ENCODE data around the gene COL5A1.

Gene COL5A1

GRCh38 chr9:134879664-134880483 is 238.3 kb downstream of the COL5A1 start:
- DNase-seq: no peak
- ATAC-seq (ENCODE audit: insufficient read depth, low read depth): no peak
- no peak overlapping the region for H2AFZ ChIP-seq (ENCODE audit: low read depth, low read length)

GRCh38 chr9:134880484-134881312 is 239.1 kb downstream of the COL5A1 start, which contains the start of gene FCN2:
FCN2 (plus strand) TSS chr9:134880810; CDS start chr9:134880822, 12 bp downstream.
- Histone ChIP-seq H3K79me2 (ENCODE audit: insufficient read depth, low read length) (no peaks in the 10 kb centered on the region), H4K20me1 (ENCODE audit: insufficient read depth, low read length) (no peaks in the 10 kb centered on the region), H3K4me1 (ENCODE audit: insufficient read depth, low read length) (no peaks in the 10 kb centered on the region), H3K4me2 (ENCODE audit: insufficient read depth, low read length) (no peak within 1 kb of the TSS), H3K9me3 (ENCODE audit: insufficient read depth, low read length, severe bottlenecking) (no peaks in the 10 kb centered on the region), H2AFZ (ENCODE audit: low read depth, low read length) (no peak within 1 kb of the TSS), H3K4me3 (ENCODE audit: low read depth in 1 of 2, low read length in 2 of 2) (no peak within 1 kb of the TSS), H3K36me3 (ENCODE audit: insufficient read depth, low read length) (no peaks in the 10 kb centered on the region), H3K27me3 (ENCODE audit: insufficient read depth, low read length, poor library complexity) (no peaks in the 10 kb centered on the region), H3K9ac (ENCODE audit: low read depth, low read length) (no peak within 1 kb of the TSS), H3K27ac (ENCODE audit: low read length) (no peak within 1 kb of the TSS)
- no peak for ATAC-seq (ENCODE audit: insufficient read depth, low read depth)
- no peak for DNase-seq
- TF ChIP-seq CTCF (IDR thresholded peaks at IDR 0.05; ENCODE audit: borderline replicate concordance, extremely low read depth, low read length, poor library complexity, severe bottlenecking) (no peak), EZH2 (IDR thresholded peaks at IDR 0.05; ENCODE audit: borderline replicate concordance, low read depth, low read length, severe bottlenecking) (no peak)

More at GRCh38 chr9:134879664-134880483, 238.3 kb downstream of the COL5A1 start:
- H3K36me3 ChIP-seq (ENCODE audit: insufficient read depth, low read length): no peaks in the 10 kb centered on the region
- H3K4me1 ChIP-seq (ENCODE audit: insufficient read depth, low read length): no peaks in the 10 kb centered on the region
- no peaks in the 10 kb centered on the region for H3K79me2 ChIP-seq (ENCODE audit: insufficient read depth, low read length)
- no peak overlapping the region for H3K27ac ChIP-seq (ENCODE audit: low read length)
- no peak overlapping the region for H3K4me3 ChIP-seq (ENCODE audit: low read depth in 1 of 2, low read length in 2 of 2)
- H3K4me2 ChIP-seq (ENCODE audit: insufficient read depth, low read length): no peak overlapping the region
- H3K9me3 ChIP-seq (ENCODE audit: insufficient read depth, low read length, severe bottlenecking): no peaks in the 10 kb centered on the region
- no peaks in the 10 kb centered on the region for H3K27me3 ChIP-seq (ENCODE audit: insufficient read depth, low read length, poor library complexity)
- TF ChIP-seq CTCF (IDR thresholded peaks at IDR 0.05; ENCODE audit: borderline replicate concordance, extremely low read depth, low read length, poor library complexity, severe bottlenecking) (no peak), EZH2 (IDR thresholded peaks at IDR 0.05; ENCODE audit: borderline replicate concordance, low read depth, low read length, severe bottlenecking) (no peak)
- H4K20me1 ChIP-seq (ENCODE audit: insufficient read depth, low read length): no peaks in the 10 kb centered on the region
- no peak overlapping the region for H3K9ac ChIP-seq (ENCODE audit: low read depth, low read length)

GRCh38 chr9:134881313-134881670 is 239.7 kb downstream of the COL5A1 start:
- Histone ChIP-seq H3K36me3 (ENCODE audit: insufficient read depth, low read length) (no peaks in the 10 kb centered on the region), H3K9ac (ENCODE audit: low read depth, low read length) (no peak overlapping the region), H3K4me2 (ENCODE audit: insufficient read depth, low read length) (no peak overlapping the region), H3K9me3 (ENCODE audit: insufficient read depth, low read length, severe bottlenecking) (no peaks in the 10 kb centered on the region), H3K27me3 (ENCODE audit: insufficient read depth, low read length, poor library complexity) (no peaks in the 10 kb centered on the region), H3K4me3 (ENCODE audit: low read depth in 1 of 2, low read length in 2 of 2) (no peak overlapping the region), H3K27ac (ENCODE audit: low read length) (no peak overlapping the region), H3K79me2 (ENCODE audit: insufficient read depth, low read length) (no peaks in the 10 kb centered on the region), H4K20me1 (ENCODE audit: insufficient read depth, low read length) (no peaks in the 10 kb centered on the region), H3K4me1 (ENCODE audit: insufficient read depth, low read length) (no peaks in the 10 kb centered on the region), H2AFZ (ENCODE audit: low read depth, low read length) (no peak overlapping the region)
- DNase-seq: no peak
- ATAC-seq (ENCODE audit: insufficient read depth, low read depth): no peak
- TF ChIP-seq CTCF (IDR thresholded peaks at IDR 0.05; ENCODE audit: borderline replicate concordance, extremely low read depth, low read length, poor library complexity, severe bottlenecking) (no peak), EZH2 (IDR thresholded peaks at IDR 0.05; ENCODE audit: borderline replicate concordance, low read depth, low read length, severe bottlenecking) (no peak)

All from DND-41 (cell line).